ENCODE measurements around the gene HTR3D. TPM values are rescaled to one million over a fixed set of nuclear protein-coding genes. Genes with fewer than 3 reads are reported as not detected.

Gene HTR3D
- total RNA-seq, 2 donors from 2014 or later: not detected

- H3K27ac ChIP-seq: no peak overlapping the region
- peaks cover 6 to 8% of the 10 kb centered on the region in 2 donors for H3K4me1 ChIP-seq (ENCODE audit: control insufficient read depth in 1 of 2, low read depth in 2 of 2)
- no peak for ATAC-seq (ENCODE audit: insufficient number of reproducible peaks, low FRiP score, low read depth)
- no peak for DNase-seq (ENCODE audit: low spot score)
- H3K36me3 ChIP-seq: peaks cover 12% of the 10 kb centered on the region
- no peaks in the 10 kb centered on the region for H3K27me3 ChIP-seq (replicated peaks; ENCODE audit: insufficient read depth)
- no peak for TF ChIP-seq CTCF (IDR thresholded peaks at IDR 0.05)
- no peaks in the 10 kb centered on the region for H3K9me3 ChIP-seq
- no peak overlapping the region for H3K4me3 ChIP-seq
These were observed 20.2 kb upstream of the HTR3D start for GRCh38 chr3:184011230-184011876.

- no peak for DNase-seq (ENCODE audit: low spot score)
- Histone ChIP-seq H3K9me3 (no peaks in the 10 kb centered on the region), H3K4me1 (ENCODE audit: control insufficient read depth in 1 of 2, low read depth in 2 of 2) (peaks cover 8 to 11% of the 10 kb centered on the region in 2 donors), H3K36me3 (peaks cover 12% of the 10 kb centered on the region), H3K27ac (no peak overlapping the region), H3K4me3 (no peak overlapping the region), H3K27me3 (replicated peaks; ENCODE audit: insufficient read depth) (no peaks in the 10 kb centered on the region)
- TF ChIP-seq CTCF (IDR thresholded peaks at IDR 0.05): no peak
- ATAC-seq (ENCODE audit: insufficient number of reproducible peaks, low FRiP score, low read depth): no peak
These were observed 19.3 kb upstream of the HTR3D start for GRCh38 chr3:184011937-184012889.

GRCh38 chr3:184015381-184016019, 16.0 kb upstream of the HTR3D start:
- no peak for ATAC-seq (ENCODE audit: insufficient number of reproducible peaks, low FRiP score, low read depth)
- Histone ChIP-seq H3K4me3 (no peak overlapping the region), H3K27ac (no peak overlapping the region), H3K9me3 (no peaks in the 10 kb centered on the region), H3K27me3 (replicated peaks; ENCODE audit: insufficient read depth) (no peaks in the 10 kb centered on the region), H3K4me1 (ENCODE audit: control insufficient read depth in 1 of 2, low read depth in 2 of 2) (peaks cover 5 to 11% of the 10 kb centered on the region in 2 donors), H3K36me3 (peaks cover 2% of the 10 kb centered on the region)
- no peak for TF ChIP-seq CTCF (IDR thresholded peaks at IDR 0.05)
- no peak for DNase-seq (ENCODE audit: low spot score)

GRCh38 chr3:184016169-184016570, 15.4 kb upstream of the HTR3D start:
- no peak overlapping the region for H3K27ac ChIP-seq
- peak overlapping the region; percentile 83 for H3K4me3 ChIP-seq
- H3K9me3 ChIP-seq: no peaks in the 10 kb centered on the region
- no peak for TF ChIP-seq CTCF (IDR thresholded peaks at IDR 0.05)
- H3K27me3 ChIP-seq (replicated peaks; ENCODE audit: insufficient read depth): no peaks in the 10 kb centered on the region
- peaks cover 5 to 11% of the 10 kb centered on the region in 2 donors for H3K4me1 ChIP-seq (ENCODE audit: control insufficient read depth in 1 of 2, low read depth in 2 of 2)
- ATAC-seq (ENCODE audit: insufficient number of reproducible peaks, low FRiP score, low read depth) (no peak), DNase-seq (ENCODE audit: low spot score) (no peak)
- peaks cover 2% of the 10 kb centered on the region for H3K36me3 ChIP-seq
